Right ventricle myocardium inferior (tissue), 1 donor: Measurements from ENCODE around the gene CREB5. TPM values are rescaled to one million over a fixed set of nuclear protein-coding genes. Genes with fewer than 3 reads are reported as not detected.

Experiments used
- ATAC-seq: fragments of 200-7000 bp; cut with Tn5 transposase; one replicate; pipeline ENCODE4 v1.9.1; 2020; ENCODE audit warnings: mild to moderate bottlenecking, moderate library complexity
- DNase-seq: peaks from one replicate; pipeline ENCODE4 v3.0.0; 2021; ENCODE audit errors: missing footprints
- intact Hi-C: fragments of 100-400 bp; cut with DNase I; formaldehyde crosslinking; loops from one replicate; pipeline ENCODE4 v1.11.0; 2022
- total RNA-seq: library from RNA; stranded (reverse); fragmentation: NEBNext Ultra II Directional; extraction: Animal tissue kit (Norgen Biotek cat#: 25700); gene quantifications from one replicate; pipeline ENCODE4 v1.2.1, GENCODE V29; 2021
- donor health status: DM: no; HTN: yes; CAD: no; lungs with severe emphysema.

Gene CREB5
- total RNA-seq, 1 donor from 2014 or later: 4.8 TPM

DNA sequence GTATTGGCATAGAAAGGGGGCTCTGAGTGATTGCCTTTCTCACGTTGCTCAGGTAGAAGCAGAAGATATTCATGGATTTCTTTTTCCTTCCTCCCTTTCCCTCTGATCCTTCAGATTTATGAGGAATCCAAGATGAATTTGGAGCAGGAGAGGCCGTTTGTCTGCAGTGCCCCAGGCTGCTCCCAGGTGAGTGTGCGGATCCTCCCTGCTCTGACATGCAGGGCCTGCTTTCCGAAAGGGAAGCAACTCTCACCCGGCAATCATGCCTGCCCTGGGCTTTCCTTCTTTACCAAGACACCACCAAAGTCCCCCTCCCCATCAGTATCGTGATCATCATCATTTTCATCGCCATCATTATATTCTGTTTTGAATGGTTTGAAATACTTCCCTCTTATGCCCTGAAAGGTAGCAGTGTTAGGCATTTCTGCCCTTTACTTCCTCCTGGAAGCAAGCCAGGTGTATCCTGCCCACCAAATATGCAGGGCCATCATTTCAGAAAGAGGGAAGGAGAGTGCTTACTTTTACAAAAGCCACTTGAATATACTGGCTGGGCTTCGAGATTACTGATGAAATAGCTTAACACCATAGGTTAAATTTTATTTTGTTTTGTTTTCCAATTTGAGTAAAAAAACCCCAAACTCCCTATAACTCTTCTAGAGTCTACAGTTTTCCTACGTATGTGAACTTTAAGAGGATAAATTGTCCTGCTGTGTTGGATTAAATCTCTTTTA lies 75.9 kb downstream of the CREB5 start:
- ATAC-seq (no peak), DNase-seq (no peak)
- intact Hi-C loops: no loop called here

DNA sequence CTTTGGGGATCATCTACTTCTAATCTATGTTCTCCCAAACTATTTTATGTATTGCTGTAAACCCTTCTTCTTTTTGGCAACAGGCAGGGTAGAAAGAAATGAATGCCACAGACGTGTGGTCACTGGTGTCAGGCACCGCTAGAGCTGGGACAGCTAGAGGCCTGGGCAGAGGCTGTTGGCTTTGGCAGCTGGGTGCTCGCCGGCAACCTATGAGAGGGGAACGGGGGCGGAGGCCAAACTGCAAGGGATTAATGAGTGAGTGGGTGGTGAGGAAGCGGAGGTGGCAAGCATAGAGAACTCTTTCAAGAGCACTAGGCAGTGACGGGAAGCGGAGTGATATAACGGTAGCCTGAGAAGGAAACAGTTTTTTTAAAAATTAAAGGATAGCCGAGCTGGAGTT lies 78.5 kb downstream of the CREB5 start:
- DNase-seq (no peak), ATAC-seq (no peak)
- intact Hi-C loops: no loop called here

DNA sequence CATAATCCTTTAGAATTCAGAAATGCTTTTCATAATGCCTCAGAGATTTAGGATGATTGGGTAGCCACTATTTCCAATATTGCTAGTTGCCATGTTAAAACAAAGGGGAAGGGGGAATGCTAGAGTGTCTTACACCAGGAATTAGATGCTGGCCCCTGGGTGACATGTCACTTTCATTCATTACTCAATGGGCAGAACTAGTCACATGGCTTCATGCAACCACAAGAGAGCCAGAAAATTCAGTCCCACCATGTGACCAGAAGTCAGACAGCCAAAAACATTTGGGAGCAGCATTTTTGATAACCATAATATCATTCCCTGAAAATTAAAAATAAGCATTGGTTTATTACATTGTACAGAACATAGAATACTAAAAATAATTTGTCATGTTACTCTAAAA lies 81.2 kb downstream of the CREB5 start:
- intact Hi-C loops: no loop called here
- no peak for ATAC-seq
- no peak for DNase-seq

DNA sequence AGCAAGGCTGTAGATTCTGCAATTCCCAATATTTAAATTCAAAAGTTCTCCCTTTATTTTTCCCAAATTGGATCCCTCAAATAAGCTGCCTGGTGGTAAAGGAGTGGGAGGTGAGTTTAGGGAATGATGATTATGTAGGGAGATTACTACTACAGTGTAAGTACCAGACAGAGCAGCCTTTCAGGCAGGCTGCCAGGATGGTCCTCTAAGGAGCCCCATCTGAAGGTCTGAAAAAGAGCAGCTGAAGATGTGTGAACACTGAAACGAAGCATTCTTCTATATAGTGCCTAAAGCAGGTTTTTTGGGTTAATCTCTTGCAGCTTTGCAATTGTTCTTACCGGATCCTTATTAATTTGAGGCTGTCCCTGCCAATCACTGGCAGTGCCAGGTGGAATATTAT lies 84.7 kb downstream of the CREB5 start:
- ATAC-seq (no peak), DNase-seq (no peak)
- intact Hi-C loops: no loop called here

DNA sequence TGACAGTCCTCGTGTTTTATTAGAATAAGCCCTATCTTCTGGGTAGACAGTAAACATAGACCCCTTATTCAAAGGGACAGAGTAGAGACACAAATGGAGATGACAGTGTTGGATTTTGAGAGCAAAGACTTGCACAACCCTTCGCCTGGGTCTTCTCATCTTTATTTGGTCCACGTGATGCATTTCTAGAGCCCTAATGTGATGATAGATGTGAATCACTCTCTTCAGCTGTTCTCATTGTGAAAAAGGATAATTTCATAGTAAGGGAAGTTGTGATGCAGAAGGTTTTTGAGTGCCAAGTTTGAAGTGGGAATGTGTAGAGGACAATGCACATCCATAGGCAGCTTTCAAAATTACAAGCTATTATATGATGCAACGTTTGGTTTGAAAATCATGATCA lies 86.3 kb downstream of the CREB5 start:
- intact Hi-C loops: no loop called here
- ATAC-seq: no peak
- no peak for DNase-seq

DNA sequence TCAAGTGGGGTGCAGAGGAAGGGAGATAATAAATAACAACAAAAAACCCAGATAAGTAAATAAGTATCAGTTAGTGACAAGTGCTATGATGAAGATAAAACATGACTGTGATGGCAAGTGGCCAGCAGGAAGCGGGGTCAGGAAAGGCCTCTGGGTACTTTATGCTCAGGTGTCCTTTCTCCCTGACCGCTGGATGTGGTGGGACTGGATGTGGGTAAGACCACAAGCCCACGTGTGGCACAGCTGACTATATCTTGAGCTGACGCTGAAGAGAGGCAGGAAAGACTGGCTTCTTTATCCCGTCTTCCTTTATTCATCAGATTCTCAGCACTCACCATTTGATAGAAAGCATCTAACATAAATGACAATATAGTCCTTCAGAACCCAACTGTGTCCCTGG lies 87.8 kb downstream of the CREB5 start:
- intact Hi-C loops: no loop called here
- no peak for ATAC-seq
- no peak for DNase-seq

DNA sequence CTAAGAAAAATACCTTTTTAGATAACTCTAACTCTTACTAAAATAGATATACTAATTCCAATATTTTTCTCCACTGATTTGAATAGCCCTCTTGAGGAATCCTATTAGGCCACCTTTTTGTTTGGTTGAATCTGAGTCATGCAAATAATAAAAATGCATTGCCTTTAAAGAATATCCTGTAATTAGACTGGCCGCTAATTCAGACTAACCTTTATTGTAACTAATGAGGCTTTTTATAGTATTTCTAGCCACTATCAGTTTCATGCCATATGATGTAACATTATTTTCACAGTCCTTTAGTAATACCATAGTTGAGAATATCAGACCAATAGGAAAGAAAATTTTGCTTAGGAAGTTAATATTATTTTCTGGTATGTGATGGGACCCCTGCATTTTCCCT lies 90.1 kb downstream of the CREB5 start:
- DNase-seq (no peak), ATAC-seq (no peak)
- intact Hi-C loops: no loop called here

DNA sequence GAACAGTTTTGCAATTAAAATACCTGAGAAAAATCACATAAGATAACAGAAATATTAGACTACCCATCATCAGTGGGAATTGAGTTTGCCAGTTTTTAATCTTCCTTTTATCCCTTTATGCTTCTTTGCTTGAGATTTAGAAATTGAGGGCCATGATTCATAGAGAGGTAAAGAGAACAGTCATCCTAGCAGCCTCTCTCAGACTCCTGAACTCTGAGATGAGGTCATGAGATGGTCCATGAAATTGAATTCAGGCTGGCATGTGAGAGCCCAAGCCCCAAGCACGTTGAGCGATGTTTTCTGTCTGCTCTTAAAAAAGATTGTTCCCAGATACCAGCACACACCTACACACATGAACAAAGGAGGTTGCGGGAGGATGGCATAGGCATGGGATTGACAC lies 91.1 kb downstream of the CREB5 start:
- DNase-seq: no peak
- intact Hi-C loops: no loop called here
- ATAC-seq: no peak

DNA sequence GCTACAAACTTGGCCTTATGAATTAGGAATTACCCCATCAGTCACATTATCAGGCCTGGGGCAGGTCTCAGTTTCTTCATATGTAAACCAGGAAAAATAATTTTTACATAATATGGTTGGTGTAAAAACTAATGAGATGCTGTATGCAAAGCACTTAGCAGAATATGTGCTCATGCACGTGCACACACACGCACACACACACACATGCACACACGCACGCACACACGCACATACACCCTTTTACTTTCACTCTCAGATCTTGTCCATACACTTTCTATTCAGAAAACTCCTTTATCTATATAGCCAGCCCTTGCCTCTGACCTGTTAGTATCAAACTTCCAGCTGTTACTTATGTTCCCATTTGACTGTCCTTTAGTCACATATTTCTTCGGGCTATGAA lies 92.7 kb downstream of the CREB5 start:
- intact Hi-C loops: no loop called here
- no peak for ATAC-seq
- DNase-seq: no peak

DNA sequence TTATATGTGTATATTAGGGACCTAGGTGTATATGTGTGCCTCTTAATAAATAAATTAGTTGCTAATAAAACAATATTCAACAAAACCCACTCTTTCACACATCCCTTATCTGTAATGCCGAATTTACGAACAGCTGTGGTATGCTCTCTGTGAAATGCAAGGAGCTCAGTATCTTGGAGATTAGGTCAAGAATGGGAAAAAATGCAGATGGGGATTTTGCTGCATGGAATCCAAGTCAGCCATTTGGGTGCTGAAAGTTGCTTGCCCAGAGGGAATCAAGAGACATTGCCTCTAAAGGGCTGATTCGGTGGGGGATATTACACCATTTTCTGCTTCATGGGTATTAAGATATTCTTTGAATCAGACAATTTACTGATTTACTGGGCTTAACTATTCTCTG lies 93.5 kb downstream of the CREB5 start:
- DNase-seq: no peak
- intact Hi-C loops: no loop called here
- ATAC-seq: no peak

DNA sequence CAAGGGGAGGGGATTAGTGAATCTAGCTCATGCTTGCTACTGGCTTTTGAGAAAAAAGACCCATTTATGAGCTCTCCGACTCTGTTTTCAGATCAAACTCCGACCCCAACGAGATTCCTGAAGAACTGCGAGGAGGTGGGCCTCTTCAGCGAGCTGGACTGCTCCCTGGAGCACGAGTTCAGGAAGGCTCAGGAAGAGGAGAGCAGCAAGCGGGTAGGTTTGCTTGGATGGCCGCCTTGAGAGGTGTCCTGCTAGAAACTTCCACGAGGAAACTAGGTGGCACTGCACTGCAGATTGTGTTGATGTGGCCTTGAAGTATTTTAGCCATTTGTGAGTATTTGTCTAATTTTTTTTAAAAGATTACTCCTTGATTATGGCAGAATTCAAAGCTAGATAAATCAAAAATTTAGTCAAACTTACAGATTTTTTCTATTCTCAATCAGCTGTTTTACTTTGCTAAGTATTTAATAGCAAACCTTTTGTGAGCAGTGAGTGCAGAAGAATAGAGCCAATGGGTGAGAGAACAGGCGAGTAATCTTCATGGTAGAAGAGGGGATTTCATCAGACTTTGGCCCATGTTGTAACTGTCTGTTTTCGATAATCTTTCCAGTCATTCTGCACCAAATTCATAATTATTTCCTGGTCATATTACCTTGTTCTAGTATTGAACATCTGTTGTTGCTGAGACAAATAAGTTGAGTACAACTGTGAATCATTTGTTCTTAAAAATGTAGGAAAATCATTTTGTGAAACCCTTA lies 95.4 kb downstream of the CREB5 start:
- intact Hi-C loops: no loop called here
- no peak for DNase-seq
- no peak for ATAC-seq

DNA sequence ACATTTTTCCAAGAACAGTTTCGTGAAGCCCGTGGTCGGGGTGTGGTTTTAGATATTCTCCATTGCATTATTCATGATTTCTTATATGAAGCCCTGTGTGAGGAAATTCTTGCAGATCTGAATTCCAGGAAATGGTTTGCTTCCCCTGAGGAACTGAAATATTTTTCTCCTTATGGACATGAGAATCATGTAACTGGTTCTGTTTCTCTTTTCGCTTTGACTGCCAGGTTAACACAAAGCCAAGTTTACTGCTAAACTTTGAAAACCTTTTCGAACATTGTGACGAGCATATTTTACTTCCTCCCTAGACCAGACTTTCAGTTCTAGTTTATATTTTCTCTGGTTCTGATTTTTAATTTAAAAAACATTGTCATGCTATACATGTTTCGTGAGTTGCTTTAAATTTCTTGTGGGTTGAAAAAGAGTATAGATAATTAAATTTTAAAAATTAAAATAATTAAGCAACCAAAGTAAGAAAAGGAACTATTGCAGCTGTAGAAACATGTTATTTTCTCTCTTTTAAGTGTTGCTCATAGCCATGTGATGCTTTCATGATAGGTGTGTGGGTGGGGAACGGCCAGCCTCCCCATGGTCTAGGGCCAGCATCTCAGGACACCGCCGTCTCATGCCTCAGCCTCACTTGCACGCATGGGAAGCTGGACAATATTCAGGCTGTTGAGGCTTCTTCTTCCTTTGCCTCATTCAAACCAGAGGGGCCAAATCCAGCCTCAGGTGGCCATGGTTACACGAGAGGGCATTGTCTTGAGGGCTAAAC lies 97.1 kb downstream of the CREB5 start:
- intact Hi-C loops: no loop called here
- no peak for DNase-seq
- no peak for ATAC-seq

DNA sequence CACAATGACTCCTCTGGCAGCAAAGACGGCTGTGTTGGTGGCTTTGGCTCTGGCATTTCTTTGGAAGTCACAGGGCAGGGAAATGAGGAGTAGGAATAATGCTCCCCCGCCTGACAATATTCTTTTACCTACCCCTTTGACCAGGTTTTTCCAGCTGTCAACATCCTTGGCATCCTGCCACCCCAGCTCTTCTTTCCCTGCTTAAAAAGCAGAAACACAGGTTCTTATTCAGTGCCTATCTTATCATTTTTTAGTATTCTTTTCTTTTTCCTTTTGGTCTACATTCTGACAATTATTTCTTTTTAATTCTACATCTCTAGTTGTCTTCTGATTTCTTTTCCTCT lies 97.7 kb downstream of the CREB5 start:
- ATAC-seq: no peak
- DNase-seq: no peak
- intact Hi-C loops: no loop called here

DNA sequence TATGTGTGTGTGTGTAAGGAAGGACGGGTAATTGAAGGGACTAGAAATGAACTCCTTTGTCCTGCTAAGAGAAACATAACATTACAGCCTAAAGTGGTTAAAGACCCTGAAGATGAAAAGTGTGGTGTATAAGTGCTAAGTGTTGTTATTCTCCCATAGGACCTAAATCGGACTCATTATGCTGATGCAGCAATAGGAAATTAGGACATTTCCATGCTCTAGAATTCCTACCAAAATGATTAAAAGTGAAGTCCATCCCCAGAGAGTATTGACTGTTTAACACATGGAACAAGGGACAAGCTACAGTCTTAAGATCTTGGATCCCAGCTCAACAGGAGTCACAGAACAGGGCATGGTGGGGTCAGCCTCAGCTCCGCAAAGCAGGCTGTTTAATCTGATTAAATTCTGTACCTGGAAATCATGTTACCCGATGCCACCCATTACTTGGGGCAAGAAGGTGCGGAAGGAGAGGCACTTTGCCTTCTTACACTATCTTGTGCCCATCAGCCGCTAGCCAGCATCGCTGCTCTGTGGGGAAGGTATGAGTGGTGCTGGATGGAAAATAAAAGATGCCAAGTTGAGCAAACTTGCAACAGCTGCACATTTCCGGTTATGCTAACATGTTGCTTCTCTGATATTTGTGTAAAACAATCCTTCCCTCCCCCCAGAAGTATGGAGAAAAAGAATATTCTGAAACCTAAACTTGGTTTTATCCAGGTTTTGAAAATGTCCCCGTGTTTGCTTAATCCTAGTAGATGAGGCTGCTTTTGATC lies 100.5 kb downstream of the CREB5 start:
- no peak for DNase-seq
- intact Hi-C loops: no loop called here
- ATAC-seq: no peak

DNA sequence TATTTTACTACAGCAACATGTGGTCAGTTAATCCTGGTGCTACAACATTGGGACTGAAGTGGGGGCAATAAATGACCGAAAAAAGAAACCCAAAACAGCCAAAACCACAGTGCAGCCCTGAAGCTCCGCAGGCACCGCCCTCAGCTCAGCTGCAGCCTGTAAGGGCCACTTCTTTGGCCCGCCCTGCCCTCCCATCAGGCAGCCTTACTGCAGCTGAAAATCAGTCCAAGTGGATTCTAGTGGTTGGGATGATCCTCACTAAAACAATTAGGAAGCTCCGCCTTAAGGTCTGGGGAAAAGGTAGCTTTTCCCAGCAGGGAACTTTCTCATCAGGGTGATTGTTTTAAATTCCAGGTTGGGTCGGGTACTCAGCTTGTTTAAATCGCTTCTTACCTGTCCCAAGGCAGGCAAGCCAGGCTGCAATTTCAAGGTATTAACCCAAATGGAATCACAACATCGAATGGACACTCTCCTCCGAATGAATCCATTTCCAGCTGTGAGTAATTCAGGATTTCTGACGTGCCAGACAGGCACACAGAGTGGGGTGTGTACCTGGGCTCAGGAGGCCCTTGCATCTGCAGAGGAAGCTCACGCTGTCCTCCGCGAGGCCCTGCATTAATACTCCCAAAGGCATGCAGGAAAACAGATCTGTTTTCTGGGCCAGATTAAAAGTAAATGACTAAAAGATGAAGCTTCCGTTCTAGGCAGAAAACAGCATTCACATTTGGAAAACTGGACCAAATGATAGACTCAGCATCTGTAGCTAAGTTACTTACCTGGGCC lies 104.3 kb downstream of the CREB5 start:
- ATAC-seq: no peak
- DNase-seq: no peak
- intact Hi-C loops: no loop called here

DNA sequence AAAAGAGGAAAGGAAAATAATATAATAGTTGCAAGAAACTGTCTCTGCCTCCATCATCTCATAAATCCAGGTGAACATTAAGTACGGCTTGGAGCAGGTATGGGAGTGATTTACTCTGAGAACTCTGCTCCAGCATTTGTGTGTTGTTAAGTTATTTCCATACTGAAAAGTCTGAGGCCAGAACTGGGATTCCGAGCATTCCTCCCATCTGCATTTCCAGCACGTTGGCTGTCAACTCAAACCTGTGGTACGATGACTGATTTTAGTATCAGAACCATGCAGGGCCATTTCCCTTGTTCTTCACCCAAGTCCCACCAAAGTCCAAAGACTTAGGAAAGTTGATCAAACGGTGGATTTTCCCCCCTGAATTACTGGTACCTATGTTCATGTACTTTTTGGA lies 104.9 kb downstream of the CREB5 start:
- no peak for ATAC-seq
- DNase-seq: no peak
- intact Hi-C loops: no loop called here

DNA sequence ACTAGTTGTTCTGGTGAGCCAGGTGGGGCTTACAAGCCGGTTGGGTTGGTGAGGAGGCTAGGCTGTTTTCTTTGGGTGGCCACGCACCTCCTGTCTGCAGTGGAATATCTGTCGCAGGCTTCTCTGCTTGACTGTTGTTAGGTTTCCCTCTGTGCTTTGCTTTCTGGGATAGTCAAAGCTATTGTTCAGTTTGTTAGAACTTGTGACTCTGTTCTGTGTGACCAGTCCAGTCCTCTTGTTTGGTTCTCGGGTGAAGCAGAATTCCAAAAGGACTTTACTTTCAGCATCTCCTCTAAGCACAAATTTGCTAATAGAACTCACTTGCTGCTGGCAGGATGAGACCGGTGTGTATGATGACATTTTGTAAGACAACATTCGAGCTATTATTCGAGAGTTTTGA lies 105.3 kb downstream of the CREB5 start:
- ATAC-seq: no peak
- intact Hi-C loops: no loop called here
- DNase-seq: no peak

DNA sequence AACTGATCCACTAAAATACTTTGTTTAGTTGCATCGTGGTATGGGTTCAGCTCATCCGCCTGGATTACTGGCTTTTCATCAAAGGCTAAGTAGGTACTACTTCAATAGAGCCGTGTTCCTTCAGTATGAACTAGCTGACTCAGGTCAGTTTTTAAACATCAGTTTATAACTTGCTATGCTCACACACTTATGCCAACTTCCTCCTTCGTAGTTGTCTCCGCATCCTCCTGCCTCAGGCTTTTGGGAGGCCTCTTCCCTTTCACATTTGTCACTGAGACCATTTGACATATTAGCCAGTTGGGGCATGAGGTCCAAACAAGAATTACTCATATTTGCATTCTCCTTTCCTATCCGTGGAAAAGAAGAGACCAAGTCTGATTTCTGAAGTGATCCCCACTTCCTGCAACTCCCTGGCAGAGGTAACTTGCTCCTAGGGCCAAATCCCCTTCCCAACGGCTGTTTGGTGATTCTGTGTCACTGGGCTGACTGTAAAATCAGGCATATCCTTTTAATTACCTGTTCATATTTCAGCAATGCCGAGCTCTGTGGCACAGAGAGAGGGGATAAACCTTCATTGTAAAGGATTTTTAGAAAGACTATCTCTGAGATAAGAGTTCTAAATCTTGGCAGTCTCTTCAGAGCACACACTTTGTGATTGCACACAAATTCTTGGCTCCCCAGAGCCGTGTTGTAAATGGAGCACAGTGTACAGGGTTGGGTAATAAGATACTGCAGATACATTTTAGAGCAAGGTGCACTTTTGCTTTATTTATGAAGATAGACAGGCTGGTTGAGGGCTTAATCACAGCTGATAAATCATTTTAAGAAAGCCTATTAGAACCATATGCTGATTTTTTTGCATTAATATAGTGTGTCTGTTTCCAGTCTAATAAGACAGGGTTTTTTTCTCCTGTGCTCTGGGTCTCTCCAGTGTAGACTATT lies 108.0 kb downstream of the CREB5 start:
- DNase-seq: no peak
- ATAC-seq: no peak
- intact Hi-C loops: no loop called here
